GM23248 (cell line): Measurements from ENCODE around the gene NGB. TPM values are rescaled to one million over a fixed set of nuclear protein-coding genes. Genes with fewer than 3 reads are reported as not detected.

ENCODE experiments used
- DNase-seq: peaks from one replicate; pipeline ENCODE4 v3.0.0-alpha.2; 2015
- H2AFZ ChIP-seq: fragments of 200-600 bp; sonication (generic); 2 replicates; pipeline ENCODE4 v1.6.1; 2016; ENCODE audit warnings: antibody characterized with exemption
- H3F3A ChIP-seq: fragments of 200-600 bp; sonication (generic); 2 replicates; pipeline ENCODE4 v1.6.1; 2016; ENCODE audit warnings: mild to moderate bottlenecking, antibody characterized with exemption, mixed run types; ENCODE audit not compliant: insufficient read depth
- H3K27ac ChIP-seq: fragments of 200-600 bp; sonication (generic); 2 replicates; pipeline ENCODE4 v1.5.1; 2016; ENCODE audit warnings: mild to moderate bottlenecking
- H3K27me3 ChIP-seq: fragments of 200-600 bp; sonication (generic); replicated peaks from 2 replicates; pipeline ENCODE4 v1.6.1; 2016; ENCODE audit warnings: mild to moderate bottlenecking; ENCODE audit not compliant: insufficient read depth
- H3K36me3 ChIP-seq: fragments of 200-600 bp; sonication (generic); 2 replicates; pipeline ENCODE4 v1.6.1; 2016; ENCODE audit warnings: low read depth, mild to moderate bottlenecking
- H3K4me1 ChIP-seq: fragments of 200-600 bp; sonication (generic); 2 replicates; pipeline ENCODE4 v1.6.1; 2016; ENCODE audit warnings: mild to moderate bottlenecking; ENCODE audit not compliant: insufficient read depth
- H3K4me2 ChIP-seq: fragments of 200-600 bp; sonication (generic); one replicate; pipeline ENCODE4 v1.6.1; 2016; ENCODE audit warnings: mild to moderate bottlenecking; ENCODE audit not compliant: unreplicated experiment
- H3K4me3 ChIP-seq: fragments of 200-600 bp; sonication (generic); 2 replicates; pipeline ENCODE4 v1.5.1; 2016; ENCODE audit warnings: mild to moderate bottlenecking
- H3K79me2 ChIP-seq: fragments of 200-600 bp; sonication (generic); 2 replicates; pipeline ENCODE4 v1.6.1; 2016; ENCODE audit warnings: mild to moderate bottlenecking; ENCODE audit not compliant: insufficient read depth
- H3K9ac ChIP-seq: fragments of 200-600 bp; sonication (generic); 2 replicates; pipeline ENCODE4 v1.6.1; 2016; ENCODE audit warnings: mild to moderate bottlenecking
- H3K9me2 ChIP-seq: fragments of 200-600 bp; sonication (generic); 2 replicates; pipeline ENCODE4 v1.6.1; 2016; ENCODE audit warnings: mixed run types, mild to moderate bottlenecking, moderate library complexity; ENCODE audit not compliant: insufficient read depth
- H3K9me3 ChIP-seq: fragments of 200-600 bp; sonication (generic); one replicate; pipeline ENCODE4 v1.6.1; 2017; ENCODE audit warnings: low read depth
- H4K20me1 ChIP-seq: fragments of 200-600 bp; sonication (generic); 2 replicates; pipeline ENCODE4 v1.6.0; 2016; ENCODE audit not compliant: insufficient read depth
- EZH2 ChIP-seq: fragments of 200-600 bp; sonication (generic); IDR thresholded peaks from 2 replicates; pipeline ENCODE4 v1.6.1; 2018; ENCODE audit warnings: antibody characterized with exemption, mild to moderate bottlenecking; ENCODE audit not compliant: insufficient read depth, poor library complexity, severe bottlenecking
- EZH2phosphoT487 ChIP-seq: fragments of 200-600 bp; sonication (generic); IDR thresholded peaks from 2 replicates; pipeline ENCODE4 v1.6.1; 2018; ENCODE audit warnings: antibody characterized with exemption, moderate library complexity, mild to moderate bottlenecking, low read depth; ENCODE audit not compliant: insufficient read depth
- WGBS, 2 experiments: methylation state at CpG; one replicate each; pipeline ENCODE4 v1.1.6; 2015 to 2017; ENCODE audit warnings: low lambda C conversion rate in 2 of 2, low coverage in 1 of 2; ENCODE audit errors: missing lambda C conversion rate in 2 of 2; 5-methylcytosine and 5-hydroxymethylcytosine counted together
- in situ Hi-C: fragments of 300-500 bp; cut with MboI; formaldehyde crosslinking; loops from 2 replicates; pipeline ENCODE4 v1.15.0; 2020
- polyA plus RNA-seq: library from polyadenylated mRNA; unstranded; fragments of >200 nt; fragmentation: Nextera tagmentation; extraction: Ambion mirVana; gene quantifications from 2 replicates; pipeline ENCODE4 v1.2.1, GENCODE V29; 2016
- total RNA-seq: library from RNA; depleted of rRNA; stranded (reverse); fragments of >200 nt; shearing (Covaris generic); gene quantifications from 2 replicates; pipeline ENCODE4 v1.2.3, GENCODE V29; 2014

The NGB gene
- total and polyA plus RNA-seq, 2 experiments from 2014 or later = not detected

- Histone ChIP-seq H3K9me2 (no peaks in the 10 kb centered on the region), H3K4me2 (peak overlapping the region; percentile 46), H3K4me3 (no peak overlapping the region), H3K9me3 (no peaks in the 10 kb centered on the region), H3K27me3 (no peaks in the 10 kb centered on the region), H3K4me1 (peaks cover 29% of the 10 kb centered on the region), H3K27ac (peak overlapping the region; percentile 67), H3K36me3 (no peaks in the 10 kb centered on the region), H3F3A (peaks cover 23% of the 10 kb centered on the region), H3K79me2 (peaks cover 59% of the 10 kb centered on the region), H4K20me1 (no peaks in the 10 kb centered on the region), H2AFZ (no peak overlapping the region), H3K9ac (peak overlapping the region; percentile 52)
- 0% methylated on average over 2 of the region's 2 CpGs for WGBS, 2 experiments
- DNase-seq = peak; percentile 96
- TF ChIP-seq EZH2phosphoT487 = no peak
- in situ Hi-C loops = no loop called here
These were observed 43.0 kb upstream of the NGB start for GRCh38 chr14:77314043-77314442.

DNA sequence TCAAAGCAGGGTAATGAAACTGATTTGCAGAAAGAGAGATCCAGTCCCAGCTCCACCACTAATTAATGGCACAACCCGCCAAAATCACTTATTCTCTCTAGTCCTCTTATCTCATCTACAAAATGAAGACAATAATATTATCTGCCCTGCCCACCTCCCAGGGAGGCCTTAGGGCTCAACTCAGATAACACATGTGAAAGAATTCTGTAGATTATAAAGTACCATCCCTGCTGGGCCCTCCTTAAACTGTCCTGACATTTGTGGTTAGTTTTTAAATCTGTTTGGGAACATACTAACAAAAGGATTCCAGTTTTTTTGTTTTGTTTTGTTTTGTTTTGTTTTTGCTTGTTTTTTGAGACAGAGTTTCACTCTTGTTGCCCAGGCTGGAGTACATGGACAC lies 42.4 kb upstream of the NGB start:
- H3K9me2 ChIP-seq = no peaks in the 10 kb centered on the region
- H2AFZ ChIP-seq = no peak overlapping the region
- H4K20me1 ChIP-seq = no peaks in the 10 kb centered on the region
- H3K27me3 ChIP-seq = no peaks in the 10 kb centered on the region
- H3K27ac ChIP-seq = peak overlapping the region; percentile 67
- peaks cover 23% of the 10 kb centered on the region for H3F3A ChIP-seq
- H3K4me3 ChIP-seq = no peak overlapping the region
- 88 to 100% methylated on average over 1 of the region's 1 CpG for WGBS, 2 experiments
- no peaks in the 10 kb centered on the region for H3K9me3 ChIP-seq
- DNase-seq = no peak
- TF ChIP-seq EZH2 (no peak), EZH2phosphoT487 (no peak)
- H3K4me2 ChIP-seq = peak overlapping the region; percentile 46
- peak overlapping the region; percentile 52 for H3K9ac ChIP-seq
- H3K4me1 ChIP-seq = peaks cover 29% of the 10 kb centered on the region
- in situ Hi-C loops = no loop called here
- H3K79me2 ChIP-seq = peaks cover 53% of the 10 kb centered on the region
- H3K36me3 ChIP-seq = no peaks in the 10 kb centered on the region

DNA sequence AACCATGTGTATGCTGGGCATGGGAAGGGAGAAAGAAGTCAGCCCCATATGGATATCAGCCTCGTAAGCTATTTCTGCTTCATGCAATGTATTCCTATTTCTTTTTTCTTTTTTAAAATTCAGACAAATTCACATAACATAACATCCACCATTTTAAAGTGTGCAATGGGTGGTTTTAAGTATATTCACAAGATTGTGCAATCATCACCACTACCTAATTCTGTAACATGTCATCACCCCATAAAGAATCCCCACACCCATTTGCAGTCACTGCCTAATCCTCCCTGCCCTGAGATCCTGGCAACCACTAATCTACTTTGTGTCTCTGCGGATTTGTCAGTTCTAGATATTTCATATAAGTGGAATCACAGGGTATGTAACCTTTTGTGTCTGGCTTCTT lies 40.2 kb upstream of the NGB start:
- DNase-seq = peak; percentile 77
- peaks cover 36% of the 10 kb centered on the region for H3F3A ChIP-seq
- TF ChIP-seq EZH2 (no peak), EZH2phosphoT487 (0 out of 2 replicates have a peak, but pooled peaks have one; percentile 63)
- no peaks in the 10 kb centered on the region for H3K36me3 ChIP-seq
- WGBS, 2 experiments = 71 to 77% methylated on average over 2 of the region's 2 CpGs
- no peak overlapping the region for H3K9ac ChIP-seq
- 0 out of 2 replicates have a peak overlapping the region, but pooled peaks have one; percentile 2 for H3K27ac ChIP-seq
- no peaks in the 10 kb centered on the region for H3K9me3 ChIP-seq
- H3K79me2 ChIP-seq = peaks cover 36% of the 10 kb centered on the region
- H3K27me3 ChIP-seq = no peaks in the 10 kb centered on the region
- no peaks in the 10 kb centered on the region for H4K20me1 ChIP-seq
- no peak overlapping the region for H3K4me3 ChIP-seq
- peaks cover 43% of the 10 kb centered on the region for H3K4me1 ChIP-seq
- no peaks in the 10 kb centered on the region for H3K9me2 ChIP-seq
- H3K4me2 ChIP-seq = peak overlapping the region; percentile 20
- in situ Hi-C loops = no loop called here
- H2AFZ ChIP-seq = no peak overlapping the region

DNA sequence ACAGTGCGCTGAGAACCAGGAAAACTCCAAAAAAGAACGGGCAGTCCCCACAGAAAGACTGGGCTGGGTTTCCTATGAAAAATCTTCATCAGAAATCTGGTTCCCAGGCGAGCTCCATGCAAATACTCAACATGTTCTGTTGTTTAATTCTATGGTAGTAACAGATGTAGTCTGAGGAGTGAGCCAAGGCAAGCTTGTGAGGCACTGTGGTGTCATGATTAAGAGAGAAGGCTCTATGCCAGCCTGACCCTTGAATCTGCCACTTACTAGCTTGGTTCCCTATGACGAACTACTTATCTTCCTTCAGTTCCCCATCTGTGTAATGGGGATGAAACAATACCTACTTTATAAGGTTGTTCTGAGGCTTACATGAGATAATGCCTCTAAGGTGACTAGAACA lies 39.0 kb upstream of the NGB start:
- 53 to 54% methylated on average over 4 of the region's 4 CpGs for WGBS, 2 experiments
- DNase-seq = peak; percentile 78
- Histone ChIP-seq H3K9ac (no peak overlapping the region), H2AFZ (no peak overlapping the region), H3K27ac (0 out of 2 replicates have a peak overlapping the region, but pooled peaks have one; percentile 9), H3K79me2 (peaks cover 29% of the 10 kb centered on the region), H3K27me3 (no peaks in the 10 kb centered on the region), H3K4me2 (no peak overlapping the region), H4K20me1 (no peaks in the 10 kb centered on the region), H3K4me1 (peaks cover 46% of the 10 kb centered on the region), H3K9me2 (no peaks in the 10 kb centered on the region), H3K4me3 (no peak overlapping the region), H3K9me3 (no peaks in the 10 kb centered on the region), H3F3A (peaks cover 40% of the 10 kb centered on the region), H3K36me3 (no peaks in the 10 kb centered on the region)
- in situ Hi-C loops = no loop called here
- TF ChIP-seq EZH2phosphoT487 (no peak), EZH2 (no peak)

DNA sequence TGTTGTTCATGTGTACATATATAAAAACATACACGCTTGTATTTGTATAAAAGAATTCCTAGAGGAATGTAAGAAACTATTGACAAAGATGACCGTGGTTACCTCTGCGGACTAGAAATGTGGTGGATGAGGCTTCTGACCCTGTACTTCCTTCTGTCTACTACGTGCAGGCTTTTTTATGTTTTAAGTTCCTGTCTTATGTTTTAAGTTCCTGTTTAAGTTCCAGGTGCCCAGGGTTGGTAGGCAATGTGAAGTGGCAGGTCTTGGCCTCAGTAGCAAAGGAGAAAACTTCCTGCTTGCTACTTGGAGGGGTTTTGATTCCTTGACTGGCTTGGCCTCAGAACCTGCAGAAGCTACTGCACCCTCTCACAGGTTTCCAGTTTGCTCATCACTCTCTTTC lies 38.1 kb upstream of the NGB start:
- H3K79me2 ChIP-seq = peaks cover 29% of the 10 kb centered on the region
- in situ Hi-C loops = no loop called here
- WGBS, 2 experiments = 96 to 97% methylated on average over 4 of the region's 4 CpGs
- TF ChIP-seq EZH2phosphoT487 (no peak), EZH2 (no peak)
- no peak overlapping the region for H2AFZ ChIP-seq
- peaks cover 47% of the 10 kb centered on the region for H3K4me1 ChIP-seq
- no peaks in the 10 kb centered on the region for H3K27me3 ChIP-seq
- no peak overlapping the region for H3K4me3 ChIP-seq
- H3F3A ChIP-seq = peaks cover 39% of the 10 kb centered on the region
- no peak overlapping the region for H3K9ac ChIP-seq
- no peak for DNase-seq
- no peaks in the 10 kb centered on the region for H3K36me3 ChIP-seq
- no peak overlapping the region for H3K27ac ChIP-seq
- no peaks in the 10 kb centered on the region for H3K9me2 ChIP-seq
- H4K20me1 ChIP-seq = no peaks in the 10 kb centered on the region
- H3K4me2 ChIP-seq = no peak overlapping the region
- H3K9me3 ChIP-seq = no peaks in the 10 kb centered on the region
